Measurements from ENCODE around the gene CDC42BPB. TPM values are rescaled to one million over a fixed set of nuclear protein-coding genes. Genes with fewer than 3 reads are reported as not detected.

The CDC42BPB gene
- total RNA-seq, 1 donor from 2014 or later = 68.9 TPM

- DNase-seq (ENCODE audit: missing footprints) (no peak), ATAC-seq (no peak)
- intact Hi-C loops (cut with DNase I) = loop anchor here (5.0 kb wide), 1 partner anchor 49 kb away; the partner anchor contains the start of gene CDC42BPB
Observed at GRCh38 chr14:103008126-103008525, 49.2 kb downstream of the CDC42BPB start.

DNA sequence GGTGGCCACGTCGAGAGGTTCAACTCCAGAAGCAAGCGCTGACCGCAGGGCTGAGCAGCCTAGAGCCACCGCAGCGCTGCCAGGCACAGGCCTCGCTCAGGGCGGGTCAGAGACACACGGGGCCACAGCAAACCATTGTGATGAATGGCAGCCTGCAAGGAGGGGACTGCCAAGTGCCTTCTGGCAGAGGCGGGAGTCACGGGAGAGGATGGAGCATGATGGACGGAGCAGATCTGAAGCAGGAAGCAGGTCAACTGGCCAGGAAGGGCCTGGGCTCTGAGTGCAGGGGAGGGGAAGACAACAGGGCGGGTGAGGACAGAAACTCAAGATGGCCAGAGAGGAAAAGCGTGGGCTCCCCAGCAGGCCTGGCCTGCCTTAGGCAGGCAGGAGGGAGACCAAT lies 49.8 kb downstream of the CDC42BPB start:
- ATAC-seq (peak; percentile 23), DNase-seq (ENCODE audit: missing footprints) (no peak)
- intact Hi-C loops (cut with DNase I) = loop anchor here (5.0 kb wide), 1 partner anchor 50 kb away; the partner anchor contains the start of gene CDC42BPB

DNA sequence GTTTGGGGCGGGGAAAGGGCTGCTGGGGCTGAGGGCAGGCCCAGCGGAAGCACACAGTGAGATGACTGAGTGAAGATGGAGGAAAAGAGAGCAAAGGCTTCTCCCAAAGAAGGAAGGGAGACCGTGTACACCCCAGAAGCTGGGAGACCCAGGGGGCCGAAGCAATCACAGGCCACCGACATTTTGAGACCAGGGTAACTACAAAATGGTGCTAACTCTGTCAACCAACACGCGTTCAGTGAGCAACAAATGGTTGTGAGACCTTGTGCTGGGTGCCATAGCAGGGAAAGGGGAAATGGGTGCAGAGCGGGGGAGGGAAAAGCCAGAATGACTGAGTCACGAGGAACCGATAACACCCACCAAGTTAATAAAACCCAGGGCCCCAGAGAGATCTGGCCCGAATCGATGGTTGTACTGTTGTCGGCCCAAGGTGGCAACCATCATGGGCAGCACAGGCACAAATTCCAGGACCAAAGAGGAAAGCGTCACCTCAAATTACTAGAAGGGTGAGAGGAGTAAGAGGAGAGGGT lies 50.3 kb downstream of the CDC42BPB start:
- DNase-seq (ENCODE audit: missing footprints) (no peak), ATAC-seq (no peak)
- intact Hi-C loops (cut with DNase I) = loop anchor here (5.0 kb wide), 1 partner anchor 50 kb away; the partner anchor contains the start of gene CDC42BPB

- no peak for ATAC-seq
- intact Hi-C loops (cut with DNase I) = loop anchor here (5.0 kb wide), 1 partner anchor 51 kb away; the partner anchor contains the start of gene CDC42BPB
- no peak for DNase-seq (ENCODE audit: missing footprints)
Observed at GRCh38 chr14:103006106-103006505, 51.2 kb downstream of the CDC42BPB start.

DNA sequence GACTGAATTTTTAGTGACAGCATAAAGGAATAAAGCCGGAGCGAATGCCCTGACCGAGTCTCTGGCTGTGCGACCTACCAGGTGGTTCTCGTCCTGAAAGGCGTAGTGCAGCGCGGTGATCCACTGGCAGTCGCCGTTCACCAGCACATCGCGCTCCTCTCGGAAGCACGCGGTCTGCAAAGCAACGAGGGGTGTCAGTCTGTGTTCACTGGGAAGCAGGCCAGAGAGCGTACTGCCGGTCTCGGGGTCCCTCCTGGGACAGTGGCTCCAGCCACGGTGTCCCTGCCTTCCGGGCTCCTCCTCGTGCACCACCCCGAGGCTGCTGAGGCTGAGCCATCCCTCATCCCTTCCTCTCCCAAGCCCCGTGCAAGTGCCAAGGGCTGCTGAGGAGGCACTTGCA lies 53.5 kb downstream of the CDC42BPB start:
- ATAC-seq = no peak
- peak; percentile 61 for DNase-seq (ENCODE audit: missing footprints)
- intact Hi-C loops (cut with DNase I) = no loop called here

DNA sequence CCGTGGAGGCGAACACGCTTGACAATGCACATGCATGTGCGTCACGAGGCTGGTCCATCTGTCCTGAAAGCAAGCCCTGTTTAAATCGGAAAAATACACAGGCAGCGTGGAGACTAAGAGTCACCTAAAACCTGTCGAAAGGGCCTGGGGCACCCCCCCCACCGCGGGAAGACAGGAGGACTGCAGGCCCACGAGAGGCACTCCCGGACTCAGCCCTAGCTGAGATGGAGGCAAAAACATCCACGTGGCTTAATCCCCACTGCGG lies 54.1 kb downstream of the CDC42BPB start:
- no peak for ATAC-seq
- intact Hi-C loops (cut with DNase I) = no loop called here
- DNase-seq (ENCODE audit: missing footprints) = no peak

DNA sequence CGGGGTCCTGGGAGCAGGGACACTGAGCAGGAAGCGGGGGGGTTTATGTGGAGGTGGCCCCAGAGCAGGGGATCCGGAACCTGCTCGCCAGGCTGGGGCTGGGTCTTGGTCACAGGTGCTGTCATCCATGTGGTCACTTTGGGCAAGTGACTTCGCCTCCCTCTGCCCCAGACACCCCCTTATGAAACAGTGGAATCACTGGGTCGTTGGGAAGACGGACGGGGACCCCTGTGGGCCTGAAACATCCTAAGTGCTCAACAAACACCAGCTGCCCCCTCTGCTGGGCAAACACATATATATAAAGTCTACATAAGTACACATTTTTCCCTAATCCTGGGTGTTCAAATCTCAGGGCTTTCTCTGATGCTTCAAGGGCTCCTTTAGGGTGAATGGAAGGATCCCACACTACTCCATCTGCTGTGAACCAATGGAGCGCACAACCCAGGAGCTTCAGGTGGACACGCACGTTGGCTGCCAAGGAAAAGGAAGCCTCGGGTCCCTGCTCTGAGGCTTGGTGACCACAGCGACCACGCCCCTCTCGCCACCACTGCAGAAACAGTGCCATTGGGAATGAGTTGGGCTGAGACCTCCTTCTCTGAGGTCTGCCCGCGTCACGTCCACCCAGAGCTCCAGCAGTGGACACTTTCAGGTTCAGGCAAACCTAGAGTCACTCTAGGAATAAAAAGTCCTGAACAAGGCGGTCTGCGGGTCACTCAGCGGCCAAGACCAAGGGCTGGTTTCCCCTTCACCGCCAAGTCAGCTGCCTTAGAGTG lies 54.6 kb downstream of the CDC42BPB start:
- ATAC-seq = no peak
- intact Hi-C loops (cut with DNase I) = no loop called here
- DNase-seq (ENCODE audit: missing footprints) = peak; percentile 61

DNA sequence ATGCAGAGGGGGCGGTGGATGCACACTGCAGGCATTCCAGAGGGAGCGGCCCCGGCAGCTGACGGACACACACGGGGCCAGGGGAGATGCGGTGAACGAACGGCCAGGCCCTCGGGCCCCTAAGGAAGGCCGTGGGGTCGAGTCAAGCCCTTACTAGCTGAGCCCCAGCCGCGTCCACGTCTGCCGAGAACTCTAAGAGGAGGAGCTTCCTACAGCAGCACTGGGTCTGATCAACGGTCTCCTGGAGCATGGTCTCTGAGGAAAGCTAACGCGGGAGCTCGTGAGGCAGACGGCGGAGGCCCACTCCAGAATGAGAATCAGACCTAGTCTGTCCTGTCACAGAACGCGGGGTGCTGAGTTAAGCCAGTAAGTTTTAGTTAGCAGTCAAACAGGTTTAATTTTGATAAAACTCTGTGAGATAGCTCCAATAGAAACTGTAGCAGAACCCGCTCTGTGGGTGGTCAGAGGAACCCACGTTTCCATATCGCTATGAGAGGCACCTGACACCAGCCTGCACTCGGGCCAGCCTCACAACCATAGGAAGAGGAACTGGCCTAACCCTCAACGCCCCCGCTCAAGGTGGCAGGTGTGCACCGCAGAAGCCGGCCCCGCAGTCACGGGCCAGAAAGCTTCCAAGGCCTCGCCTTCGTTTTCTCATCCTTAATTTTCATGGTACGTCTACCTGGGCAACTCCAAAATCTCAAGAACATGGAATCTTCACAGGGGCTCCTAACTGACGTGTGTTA lies 55.5 kb downstream of the CDC42BPB start:
- ATAC-seq (no peak), DNase-seq (ENCODE audit: missing footprints) (peak; percentile 62)
- intact Hi-C loops (cut with DNase I) = no loop called here

- intact Hi-C loops (cut with DNase I) = no loop called here
- ATAC-seq = peak; percentile 37
- DNase-seq (ENCODE audit: missing footprints) = peak; percentile 66
Observed at GRCh38 chr14:103001226-103001625, 56.1 kb downstream of the CDC42BPB start.

- DNase-seq (ENCODE audit: missing footprints) (peak; percentile 71), ATAC-seq (no peak)
- intact Hi-C loops (cut with DNase I) = no loop called here
Observed at GRCh38 chr14:103000291-103000921, 56.9 kb downstream of the CDC42BPB start.

DNA sequence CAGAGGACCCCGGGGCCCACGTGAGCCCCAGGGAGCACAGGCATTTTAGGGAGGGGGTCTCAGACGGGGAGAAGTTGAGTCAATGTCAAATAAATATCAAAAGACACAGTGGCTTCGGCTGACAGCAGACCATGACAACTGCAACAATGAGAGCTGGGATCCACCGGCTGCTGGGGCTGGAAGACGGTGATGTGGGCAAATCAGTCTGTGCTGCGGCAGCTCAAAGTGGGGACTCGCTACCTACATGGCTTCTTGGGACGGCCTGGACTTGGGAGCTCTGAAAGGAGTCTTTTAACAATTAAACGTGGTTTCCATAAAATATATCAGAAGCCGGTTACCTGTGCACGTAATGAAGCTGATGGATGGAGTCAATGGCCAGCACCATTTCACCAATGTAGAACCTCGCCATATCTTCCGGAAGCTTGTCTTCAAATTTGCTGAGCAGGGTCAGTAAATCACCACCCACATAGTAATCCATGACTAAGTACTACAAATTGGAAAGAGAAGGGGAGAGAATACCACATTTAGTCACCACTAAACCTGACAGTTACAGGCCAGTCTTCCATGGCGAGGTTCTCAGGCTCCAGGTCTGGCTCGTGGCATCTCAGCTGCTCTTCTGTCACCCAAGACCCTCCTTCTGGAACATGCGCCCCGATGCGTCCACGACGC lies 58.0 kb downstream of the CDC42BPB start:
- intact Hi-C loops (cut with DNase I) = no loop called here
- ATAC-seq (no peak), DNase-seq (ENCODE audit: missing footprints) (no peak)

- DNase-seq (ENCODE audit: missing footprints) (no peak), ATAC-seq (no peak)
- intact Hi-C loops (cut with DNase I) = no loop called here
Observed at GRCh38 chr14:102998393-102998792, 59.0 kb downstream of the CDC42BPB start.

DNA sequence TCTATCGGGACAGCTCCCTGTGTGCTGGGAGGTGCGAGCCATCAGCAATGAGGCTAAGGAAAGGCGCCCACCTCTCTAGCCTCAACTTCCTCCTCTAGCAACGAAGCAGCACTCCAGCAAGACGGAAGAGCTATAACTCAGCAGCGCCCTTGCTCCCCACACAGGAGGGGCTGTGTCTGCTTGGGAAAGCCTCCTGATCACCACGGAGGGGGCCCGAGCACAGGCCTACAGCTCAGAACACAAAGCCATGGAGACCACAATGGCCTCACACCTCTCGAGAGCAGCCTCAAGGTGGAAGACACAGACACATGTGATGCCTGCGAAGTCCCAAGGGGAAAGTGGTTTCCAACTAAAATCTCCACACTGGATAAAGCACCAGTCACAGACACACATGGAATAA lies 60.4 kb downstream of the CDC42BPB start:
- intact Hi-C loops (cut with DNase I) = no loop called here
- no peak for ATAC-seq
- DNase-seq (ENCODE audit: missing footprints) = no peak

GRCh38 chr14:102994689-102995088 lies 62.7 kb downstream of the CDC42BPB start:
- no peak for ATAC-seq
- DNase-seq (ENCODE audit: missing footprints) = no peak
- intact Hi-C loops (cut with DNase I) = no loop called here

DNA sequence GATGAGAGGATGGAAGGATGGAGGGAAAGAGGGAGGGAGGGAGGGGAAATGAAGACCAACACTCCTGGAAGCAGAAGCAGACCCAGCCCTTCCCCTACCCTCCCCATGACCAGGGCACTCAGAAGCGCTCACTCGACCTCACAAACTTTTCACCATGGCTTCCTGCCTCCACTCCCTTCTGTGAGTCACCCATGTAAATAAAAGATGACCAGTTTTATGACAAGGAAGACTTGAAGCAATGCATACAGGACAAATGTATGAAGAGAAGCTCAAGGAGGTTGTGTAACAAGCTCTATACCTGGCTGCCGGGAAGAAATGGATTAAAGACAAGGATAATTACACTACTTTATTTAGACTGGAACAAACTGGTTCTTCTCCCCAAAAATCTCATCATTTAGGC lies 63.8 kb downstream of the CDC42BPB start:
- intact Hi-C loops (cut with DNase I) = no loop called here
- DNase-seq (ENCODE audit: missing footprints) (no peak), ATAC-seq (no peak)

- intact Hi-C loops (cut with DNase I) = no loop called here
- ATAC-seq (no peak), DNase-seq (ENCODE audit: missing footprints) (no peak)
Observed at GRCh38 chr14:102991376-102991775, 66.0 kb downstream of the CDC42BPB start.

- DNase-seq (ENCODE audit: missing footprints) (no peak), ATAC-seq (no peak)
- intact Hi-C loops (cut with DNase I) = no loop called here
Observed at GRCh38 chr14:102988054-102988453, 69.3 kb downstream of the CDC42BPB start.

DNA sequence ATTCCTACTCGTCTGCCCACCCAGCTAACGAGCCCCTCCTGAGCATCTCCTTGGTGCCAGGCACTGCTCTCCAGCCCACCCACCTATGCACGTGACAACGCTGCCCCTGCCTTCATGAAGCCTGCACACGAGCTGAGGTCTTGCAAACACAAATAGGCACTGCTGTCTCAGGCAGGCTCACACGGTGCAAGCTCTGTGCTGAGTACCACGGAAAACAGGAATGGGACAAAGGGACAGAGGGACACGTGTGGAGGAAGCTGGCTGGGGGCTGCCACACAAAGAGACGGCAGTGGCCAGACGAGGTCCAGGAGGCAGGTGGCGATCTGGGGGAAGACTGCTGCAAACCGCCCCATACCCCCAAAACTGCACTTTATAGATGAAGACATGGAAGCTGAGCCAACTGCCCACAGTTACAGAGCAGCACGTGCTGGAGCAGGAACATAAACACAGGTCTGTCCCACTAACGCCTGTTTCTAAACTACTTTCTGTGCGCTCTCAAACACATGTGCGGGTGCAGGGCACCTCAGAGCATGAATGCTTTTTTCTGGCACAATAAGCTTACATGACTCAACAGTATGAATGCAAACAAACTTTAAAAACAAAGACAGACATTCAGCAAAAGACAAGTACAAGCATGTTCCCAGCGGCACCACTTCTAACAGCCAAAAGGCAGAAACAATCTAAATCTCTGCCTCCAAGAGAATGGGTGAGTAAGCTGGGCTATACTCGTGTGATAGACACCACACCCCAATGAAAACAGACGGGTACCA lies 70.4 kb downstream of the CDC42BPB start:
- DNase-seq (ENCODE audit: missing footprints) = no peak
- intact Hi-C loops (cut with DNase I) = no loop called here
- no peak for ATAC-seq
